IPS DF 4.7 (cell line): ENCODE results near the gene RALGPS2.
A peak's percentile ranks its signal among the peaks of the same experiment; 100 is the strongest.

ENCODE experiments used
- DNase-seq: peaks from one replicate; pipeline ENCODE4 v3.0.0-alpha.2; 2013; ENCODE audit warnings: low spot score; ENCODE audit errors: extremely low read depth

The RALGPS2 gene, protein sequence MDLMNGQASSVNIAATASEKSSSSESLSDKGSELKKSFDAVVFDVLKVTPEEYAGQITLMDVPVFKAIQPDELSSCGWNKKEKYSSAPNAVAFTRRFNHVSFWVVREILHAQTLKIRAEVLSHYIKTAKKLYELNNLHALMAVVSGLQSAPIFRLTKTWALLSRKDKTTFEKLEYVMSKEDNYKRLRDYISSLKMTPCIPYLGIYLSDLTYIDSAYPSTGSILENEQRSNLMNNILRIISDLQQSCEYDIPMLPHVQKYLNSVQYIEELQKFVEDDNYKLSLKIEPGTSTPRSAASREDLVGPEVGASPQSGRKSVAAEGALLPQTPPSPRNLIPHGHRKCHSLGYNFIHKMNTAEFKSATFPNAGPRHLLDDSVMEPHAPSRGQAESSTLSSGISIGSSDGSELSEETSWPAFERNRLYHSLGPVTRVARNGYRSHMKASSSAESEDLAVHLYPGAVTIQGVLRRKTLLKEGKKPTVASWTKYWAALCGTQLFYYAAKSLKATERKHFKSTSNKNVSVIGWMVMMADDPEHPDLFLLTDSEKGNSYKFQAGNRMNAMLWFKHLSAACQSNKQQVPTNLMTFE

GRCh38 chr1:178724728-178725465, at the start of gene RALGPS2:
RALGPS2 (plus strand) TSS chr1:178725244; CDS start chr1:178776765, 51,521 bp downstream.
- DNase-seq, result no peak

GRCh38 chr1:178679237-178679636, 45.8 kb upstream of the RALGPS2 start:
- no peak for DNase-seq

DNA sequence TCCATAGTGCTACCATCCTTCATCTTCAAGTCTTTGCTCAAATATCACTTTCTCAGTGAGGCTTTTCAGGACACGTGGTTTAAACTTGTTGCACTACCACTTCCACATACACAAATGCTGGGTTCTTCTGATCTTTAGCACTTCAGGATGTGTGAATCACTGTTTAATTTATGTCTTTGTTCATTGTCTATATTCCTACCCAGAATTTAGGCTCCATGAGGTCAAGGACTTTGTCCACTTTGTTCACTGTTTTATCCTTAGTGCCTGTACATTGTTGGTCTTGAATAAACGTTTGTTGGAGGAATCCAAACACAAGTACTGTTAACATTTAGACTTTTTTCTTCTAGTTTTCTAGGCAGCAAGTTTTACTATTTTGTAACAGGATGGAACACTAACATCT, 42.6 kb upstream of the RALGPS2 start:
- DNase-seq, result no peak

- no peak for DNase-seq
These were observed 42.2 kb upstream of the RALGPS2 start for GRCh38 chr1:178682886-178683285.

GRCh38 chr1:178683291-178683690, 41.8 kb upstream of the RALGPS2 start:
- no peak for DNase-seq

- DNase-seq, result no peak
These were observed 40.9 kb upstream of the RALGPS2 start for GRCh38 chr1:178684111-178684510.

- DNase-seq, result no peak
These were observed 40.5 kb upstream of the RALGPS2 start for GRCh38 chr1:178684542-178685000.

DNA sequence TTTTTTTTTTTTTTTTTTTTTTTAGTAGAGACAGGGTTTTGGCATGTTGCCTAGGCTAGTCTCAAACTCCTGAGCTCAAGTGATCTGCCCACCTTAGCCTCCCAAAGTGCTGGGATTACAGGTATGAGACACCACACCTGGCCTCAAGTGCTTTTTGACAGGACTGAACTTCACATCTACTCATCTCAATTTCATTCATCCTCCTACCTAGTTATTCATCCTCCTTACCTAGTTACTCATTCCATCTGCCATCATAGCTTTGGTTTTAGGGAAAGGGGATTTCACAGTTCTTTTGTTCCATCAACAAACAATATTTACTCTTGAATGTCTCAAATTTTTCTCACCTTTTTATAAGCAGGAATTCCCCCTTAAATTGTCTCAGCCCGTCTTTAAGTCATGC, 38.6 kb upstream of the RALGPS2 start:
- DNase-seq, result no peak

DNA sequence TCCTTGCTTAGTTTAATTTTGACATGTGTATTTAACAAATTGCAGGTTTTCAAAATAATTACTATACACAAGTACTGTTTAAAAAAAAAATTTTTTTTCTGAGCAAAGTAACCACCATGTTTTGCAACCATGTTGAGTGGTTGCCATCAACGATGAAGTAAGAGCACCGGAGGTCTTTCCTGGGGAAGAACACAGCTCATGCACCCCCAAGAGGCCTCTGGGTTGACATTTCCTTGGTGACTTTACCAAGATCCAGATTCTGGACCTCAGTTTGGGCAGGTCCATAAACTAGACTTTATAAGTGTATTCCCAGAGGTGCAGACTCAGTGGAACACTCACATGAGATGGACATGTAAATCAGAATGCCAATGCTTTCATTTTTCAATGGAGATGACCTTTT, 36.8 kb upstream of the RALGPS2 start:
- DNase-seq, result no peak

DNA sequence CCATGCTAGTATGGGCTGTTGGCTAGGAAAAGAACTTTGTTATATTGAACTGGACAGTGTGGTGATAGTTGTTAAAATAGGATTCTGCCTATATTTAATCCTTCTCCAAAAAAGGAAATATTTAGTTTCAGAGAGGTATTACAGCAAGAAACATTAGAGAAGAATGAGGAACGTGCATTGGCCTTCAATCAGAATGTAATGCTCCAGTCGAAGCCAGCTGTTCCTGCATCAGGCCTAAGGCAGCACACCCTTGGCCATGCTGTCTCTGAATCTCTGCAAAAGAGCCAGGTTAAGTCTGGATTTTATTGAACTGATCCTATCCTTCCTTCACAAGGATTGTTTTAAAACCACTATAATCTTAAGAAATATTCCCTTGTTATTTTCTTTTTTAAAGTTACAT, 35.3 kb upstream of the RALGPS2 start:
- DNase-seq, result no peak

DNA sequence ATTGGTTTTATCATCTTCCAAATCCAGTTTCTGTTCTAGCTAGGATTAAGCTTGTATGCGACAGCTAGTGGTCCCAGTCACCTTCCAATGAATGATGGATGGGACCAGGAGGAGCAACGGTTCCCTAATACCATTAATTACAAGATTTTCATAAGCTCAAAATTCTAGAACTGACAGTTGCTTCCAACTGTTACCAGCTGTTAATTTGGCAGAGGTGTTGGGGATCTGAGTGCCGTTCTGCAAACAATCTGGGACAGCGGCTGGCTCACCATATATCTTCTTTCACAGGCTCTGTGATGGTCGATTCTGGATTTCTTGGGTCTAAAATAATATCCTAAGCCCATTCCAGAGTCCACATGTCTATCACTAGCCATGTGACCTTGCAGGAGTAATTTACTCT, 34.5 kb upstream of the RALGPS2 start:
- DNase-seq, result no peak

DNA sequence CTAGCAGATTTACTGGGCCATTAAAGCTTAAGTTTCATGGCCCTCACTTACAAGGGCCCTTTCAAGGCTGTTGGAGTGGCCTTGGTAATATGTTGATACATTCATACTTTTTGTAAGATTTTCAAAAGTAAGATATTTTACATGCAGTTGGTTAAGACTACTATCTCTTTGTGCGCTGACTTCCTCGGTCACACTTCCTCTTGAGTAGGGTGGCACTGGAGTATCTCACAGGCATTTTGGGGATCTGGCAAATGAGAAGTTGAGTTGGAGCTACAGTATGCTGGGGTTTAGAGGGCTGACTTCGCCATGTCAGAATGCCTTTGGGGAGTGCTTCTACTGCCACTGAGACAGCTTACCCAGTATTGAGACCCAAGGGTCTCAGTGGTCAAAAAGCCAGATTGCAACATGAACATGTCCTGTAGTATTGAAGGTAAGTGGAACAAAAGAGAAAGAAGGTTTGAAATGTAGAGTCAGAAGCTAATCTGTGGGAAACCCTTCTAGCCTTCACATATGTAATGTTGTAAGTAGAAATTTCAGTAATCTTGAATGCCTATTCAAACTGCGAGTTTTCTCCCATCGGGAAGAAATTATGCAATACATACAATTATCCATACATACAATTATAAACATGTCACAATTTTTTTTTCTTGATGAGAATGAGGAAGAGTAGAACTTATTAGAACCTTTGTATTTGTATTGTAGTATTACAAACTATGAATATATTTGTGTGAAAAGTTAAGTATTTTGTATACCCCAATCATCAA, 32.3 kb upstream of the RALGPS2 start:
- DNase-seq, result no peak

GRCh38 chr1:178693366-178693765, 31.7 kb upstream of the RALGPS2 start:
- DNase-seq, result peak; percentile 49

- no peak for DNase-seq
These were observed 30.0 kb upstream of the RALGPS2 start for GRCh38 chr1:178694923-178695525.

GRCh38 chr1:178702146-178702545, 22.9 kb upstream of the RALGPS2 start:
- DNase-seq, result no peak

DNA sequence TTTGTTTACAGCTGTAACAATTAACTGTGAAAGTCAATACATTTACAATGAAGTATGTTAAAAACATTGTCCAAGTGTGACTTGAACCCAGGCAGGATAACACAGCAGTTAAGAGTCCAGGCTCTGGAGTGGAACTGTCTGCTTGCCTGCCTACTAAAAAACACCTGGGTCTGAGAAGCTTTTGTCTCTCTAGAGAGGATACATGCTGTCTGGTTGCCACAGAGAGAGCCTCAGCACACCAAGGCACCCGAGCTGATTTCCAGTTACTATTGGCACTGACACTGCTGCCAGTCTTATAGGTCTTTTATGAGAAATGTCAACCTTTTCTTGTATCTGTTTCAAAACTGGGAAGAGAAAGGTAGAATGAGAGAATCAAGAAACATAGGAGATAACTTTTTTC, 20.2 kb upstream of the RALGPS2 start:
- no peak for DNase-seq

- no peak for DNase-seq
These were observed 18.6 kb upstream of the RALGPS2 start for GRCh38 chr1:178706432-178706831.

GRCh38 chr1:178713259-178713658, 11.8 kb upstream of the RALGPS2 start:
- DNase-seq, result no peak

DNA sequence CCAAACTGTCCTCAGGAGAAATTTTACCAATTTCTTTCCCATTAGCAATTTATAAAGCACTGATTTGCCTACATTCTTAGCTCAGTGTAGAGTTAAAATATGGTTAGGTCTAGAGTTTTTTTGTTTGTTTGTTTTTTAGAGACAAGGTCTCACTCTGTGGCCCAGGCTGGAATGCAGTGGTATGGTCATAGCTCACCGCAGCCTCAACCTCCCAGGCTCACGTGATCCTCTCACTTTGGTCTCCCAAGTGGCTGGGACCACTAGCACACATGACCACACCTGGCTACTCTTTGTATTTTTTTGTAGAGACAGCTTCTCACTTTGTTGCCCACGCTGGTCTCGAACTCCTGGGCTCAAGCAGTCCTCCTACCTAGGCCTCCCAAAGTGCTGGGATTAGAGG, 10.6 kb upstream of the RALGPS2 start:
- DNase-seq, result no peak

- DNase-seq, result no peak
These were observed 8.9 kb upstream of the RALGPS2 start for GRCh38 chr1:178716111-178716510.

GRCh38 chr1:178718520-178718919, 6.5 kb upstream of the RALGPS2 start:
- no peak for DNase-seq
